Ovary (tissue), 9 donors: ENCODE measurements around the gene RERE. TPM values are rescaled to one million over a fixed set of nuclear protein-coding genes. Genes with fewer than 3 reads are reported as not detected.

Source experiments
- DNase-seq, 5 donors: peaks; one replicate each; pipeline ENCODE4 v3.0.0-alpha.2; 2019 to 2020
- H3K27ac ChIP-seq, 2 donors: fragments of 200-600 bp; one replicate each; pipeline versions ENCODE4 v1.5.1 to v1.8.0; 2019 to 2022
- H3K27me3 ChIP-seq: fragments of 200-600 bp; one replicate; pipeline ENCODE4 v1.8.0; 2022
- H3K36me3 ChIP-seq: fragments of 200-600 bp; sonication (generic); one replicate; pipeline ENCODE4 v1.5.1; 2019
- H3K4me1 ChIP-seq: one replicate; pipeline ENCODE4 v1.8.1; 2013; ENCODE audit warnings: mild to moderate bottlenecking, moderate library complexity; ENCODE audit not compliant: insufficient read depth
- H3K4me3 ChIP-seq: fragments of 200-600 bp; sonication (generic); one replicate; pipeline ENCODE4 v1.5.1; 2017
- H3K9me3 ChIP-seq, 2 donors: fragments of 200-600 bp in 1 of 2; sonication (generic) in 1 of 2; one replicate each; pipeline versions ENCODE4 v1.5.1 to v1.8.1; 2013 to 2019; ENCODE audit warnings: mild to moderate bottlenecking in 1 of 2, moderate library complexity in 1 of 2
- EP300 ChIP-seq: sonication (generic); formaldehyde crosslinking; IDR thresholded peaks from one replicate; pipeline ENCODE4 v1.6.1; 2017; ENCODE audit warnings: antibody characterized with exemption
- POLR2A ChIP-seq: fragments of 450-650 bp; IDR thresholded peaks from one replicate; pipeline ENCODE4 v1.6.1; 2017; ENCODE audit warnings: antibody characterized with exemption, mild to moderate bottlenecking, moderate library complexity
- WGBS, 3 donors: extraction: QIAGEN DNeasy Blood & Tissue Kit in 1 of 3; methylation state at CpG; one replicate each; pipeline versions ENCODE4 v1.1.5 to v1.1.7; 2013 to 2017; 5-methylcytosine and 5-hydroxymethylcytosine counted together
- intact Hi-C, 4 donors: fragments of 100-400 bp; cut with DNase I; formaldehyde crosslinking; loops; one replicate each; pipeline versions ENCODE4 v1.11.0 to v1.15.1; 2022 to 2023
- polyA plus RNA-seq, 2 donors: library from polyadenylated mRNA; stranded (reverse); fragments of 200-250 nt in 1 of 2; fragments of 350-450 nt in 1 of 2; fragmentation: Illumina TruSeq in 1 of 2; extraction: RNeasy Lipid Tissue Mini Kit (QIAGEN cat#74804) in 1 of 2; gene quantifications; one replicate each; pipeline ENCODE4 v1.2.3, GENCODE V29; 2013 to 2014
- total RNA-seq, 7 donors: library from RNA; depleted of rRNA in 2 of 7; stranded (reverse); fragments of >200 nt in 2 of 7; fragmentation: NEBNext Ultra II Directional in 3 of 7; extraction: Animal tissue kit (Norgen Biotek cat#: 25700) in 3 of 7; gene quantifications; one replicate each; pipeline versions ENCODE4 v1.1.0 to v1.2.4, GENCODE V29; 2016 to 2023
- TF ChIP-seq, protein P1 (sequence below), 3 donors: fragments of 450-650 bp in 2 of 3; fragments of 200-600 bp in 1 of 3; IDR thresholded peaks; one replicate each; pipeline versions ENCODE4 v1.5.1 to v1.8.0; 2016 to 2022; ENCODE audit warnings: antibody characterized with exemption in 3 of 3, mild to moderate bottlenecking in 1 of 3
- donor health status: DM: no; HTN: no; CAD: no; lungs with moderate emphysema.
- donor health status: DM: no; HTN: no; CAD: no.
- donor health status: Bipolar disorder and iron deficiency.
- donor health status: DM: yes; HTN: yes; CAD: no.
- donor health status: DM: no; HTN: no; CAD: no.
- donor health status: DM: yes; HTN: yes; CAD: no.

RERE gene
- total and polyA plus RNA-seq, 9 donors: 36.7 to 119 (median 114) TPM

DNA sequence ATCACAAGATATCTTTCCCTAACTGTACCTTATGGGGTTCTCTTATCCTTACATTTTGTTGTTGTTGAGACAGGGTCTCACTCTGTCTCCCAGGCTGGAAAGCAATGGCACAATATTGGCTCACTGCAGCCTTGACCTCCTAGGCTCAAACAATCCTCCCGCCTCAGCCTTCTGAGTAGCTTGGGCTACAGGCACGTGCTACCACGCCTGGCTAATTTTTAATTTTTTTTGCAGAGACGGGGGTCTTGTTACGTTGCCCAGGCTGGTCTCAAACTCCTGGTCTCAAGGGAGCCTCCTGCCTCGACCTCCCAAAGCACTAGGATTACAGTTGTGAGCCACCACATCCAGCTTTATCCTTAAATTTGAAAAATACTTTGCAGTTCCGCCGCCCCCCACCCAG is 10.4 kb downstream of the RERE start:
- Histone ChIP-seq H3K4me1 (no peaks in the 10 kb centered on the region), H3K36me3 (no peaks in the 10 kb centered on the region)
- intact Hi-C loops: no loop called here

DNA sequence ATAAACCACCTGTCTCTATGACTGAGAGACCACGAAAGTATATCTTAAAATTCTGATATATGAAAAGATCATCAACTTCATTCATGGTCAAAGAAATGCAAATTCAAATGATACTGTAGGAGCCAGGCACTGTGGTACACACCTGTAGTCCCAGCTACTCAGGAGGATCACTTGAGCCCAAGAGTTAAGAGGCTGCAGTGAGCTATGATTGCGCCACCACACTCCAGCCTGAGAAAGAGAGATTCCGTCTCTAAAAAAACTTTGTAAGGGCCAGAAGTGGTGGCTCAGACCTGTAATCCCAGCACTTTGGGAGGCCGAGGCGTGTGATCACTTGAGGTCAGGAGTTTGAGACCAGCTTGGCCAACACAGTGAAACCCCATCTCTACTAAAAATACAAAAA is 17.0 kb downstream of the RERE start:
- Histone ChIP-seq H3K27ac (no peak overlapping the region), H3K9me3 (no peaks in the 10 kb centered on the region), H3K4me1 (no peaks in the 10 kb centered on the region), H3K4me3 (no peak overlapping the region), H3K36me3 (no peaks in the 10 kb centered on the region), H3K27me3 (no peaks in the 10 kb centered on the region)
- no peak for DNase-seq
- TF ChIP-seq, protein P1, sequence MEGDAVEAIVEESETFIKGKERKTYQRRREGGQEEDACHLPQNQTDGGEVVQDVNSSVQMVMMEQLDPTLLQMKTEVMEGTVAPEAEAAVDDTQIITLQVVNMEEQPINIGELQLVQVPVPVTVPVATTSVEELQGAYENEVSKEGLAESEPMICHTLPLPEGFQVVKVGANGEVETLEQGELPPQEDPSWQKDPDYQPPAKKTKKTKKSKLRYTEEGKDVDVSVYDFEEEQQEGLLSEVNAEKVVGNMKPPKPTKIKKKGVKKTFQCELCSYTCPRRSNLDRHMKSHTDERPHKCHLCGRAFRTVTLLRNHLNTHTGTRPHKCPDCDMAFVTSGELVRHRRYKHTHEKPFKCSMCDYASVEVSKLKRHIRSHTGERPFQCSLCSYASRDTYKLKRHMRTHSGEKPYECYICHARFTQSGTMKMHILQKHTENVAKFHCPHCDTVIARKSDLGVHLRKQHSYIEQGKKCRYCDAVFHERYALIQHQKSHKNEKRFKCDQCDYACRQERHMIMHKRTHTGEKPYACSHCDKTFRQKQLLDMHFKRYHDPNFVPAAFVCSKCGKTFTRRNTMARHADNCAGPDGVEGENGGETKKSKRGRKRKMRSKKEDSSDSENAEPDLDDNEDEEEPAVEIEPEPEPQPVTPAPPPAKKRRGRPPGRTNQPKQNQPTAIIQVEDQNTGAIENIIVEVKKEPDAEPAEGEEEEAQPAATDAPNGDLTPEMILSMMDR (IDR thresholded peaks at IDR 0.05): no peak
- TF ChIP-seq EP300 (no peak), POLR2A (no peak)
- WGBS, 3 donors: 92 to 94% (median 94%) methylated on average over 5 of the region's 5 CpGs
- intact Hi-C loops: no loop called here

More for the DNA sequence above, 10.4 kb downstream of the RERE start:
- H3K9me3 ChIP-seq: no peaks in the 10 kb centered on the region
- no peaks in the 10 kb centered on the region for H3K27me3 ChIP-seq
- no peak overlapping the region for H3K27ac ChIP-seq
- no peak for DNase-seq
- WGBS, 3 donors: 82 to 87% (median 86%) methylated on average over 8 of the region's 8 CpGs
- H3K4me3 ChIP-seq: no peak overlapping the region
- no peak for TF ChIP-seq POLR2A
- TF ChIP-seq, protein P1 (IDR thresholded peaks at IDR 0.05): no peak
- no peak for TF ChIP-seq EP300

DNA sequence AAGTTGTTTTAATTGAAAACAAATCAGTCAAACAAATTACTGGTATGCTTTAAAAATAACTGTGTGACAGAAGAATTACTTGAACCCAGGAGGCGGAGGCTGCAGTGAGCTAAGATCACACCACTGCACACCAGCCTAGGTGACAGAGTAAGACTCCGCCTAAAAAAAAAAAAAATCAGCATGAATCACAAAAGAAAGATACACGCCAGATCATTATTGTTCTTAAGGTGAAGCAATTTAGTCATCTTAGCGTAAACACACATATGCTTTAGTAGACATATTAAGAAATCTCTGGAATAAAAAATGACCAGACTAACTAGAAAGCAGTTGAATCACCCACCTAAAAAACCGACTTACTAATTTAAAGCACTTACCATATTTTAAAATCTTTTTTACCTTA is 20.2 kb downstream of the RERE start:
- Histone ChIP-seq H3K4me3 (no peak overlapping the region), H3K4me1 (no peaks in the 10 kb centered on the region), H3K27me3 (no peaks in the 10 kb centered on the region), H3K27ac (no peak overlapping the region), H3K9me3 (no peaks in the 10 kb centered on the region), H3K36me3 (no peaks in the 10 kb centered on the region)
- intact Hi-C loops: no loop called here
- WGBS, 3 donors: 91 to 93% (median 92%) methylated on average over 5 of the region's 5 CpGs
- no peak for DNase-seq
- TF ChIP-seq, protein P1 (IDR thresholded peaks at IDR 0.05): no peak
- TF ChIP-seq EP300 (no peak), POLR2A (no peak)

DNA sequence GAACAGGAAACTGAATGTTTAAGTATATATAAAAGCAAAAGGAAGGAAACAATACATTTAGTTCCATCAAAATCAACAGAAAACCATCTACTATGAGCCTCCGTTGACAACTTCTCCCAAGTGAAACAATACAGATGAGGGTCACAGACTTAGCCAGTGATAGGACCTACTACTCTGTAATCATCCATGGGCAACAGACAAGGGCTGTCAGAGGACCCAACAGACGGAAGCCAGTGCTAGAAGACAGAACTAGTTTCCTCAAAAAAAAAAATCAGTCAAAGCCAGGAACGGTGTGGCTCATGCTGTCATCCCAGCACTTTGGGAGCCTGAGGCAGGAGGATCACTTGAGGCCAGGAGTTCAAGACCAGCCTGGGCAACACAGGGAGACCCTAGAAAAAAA is 20.6 kb downstream of the RERE start:
- Histone ChIP-seq H3K27me3 (no peaks in the 10 kb centered on the region), H3K4me1 (no peaks in the 10 kb centered on the region), H3K9me3 (no peaks in the 10 kb centered on the region), H3K27ac (no peak overlapping the region), H3K4me3 (no peak overlapping the region), H3K36me3 (no peaks in the 10 kb centered on the region)
- intact Hi-C loops: no loop called here
- DNase-seq: no peak
- 56 to 75% (median 61%) methylated on average over 3 of the region's 3 CpGs for WGBS, 3 donors
- TF ChIP-seq, protein P1 (IDR thresholded peaks at IDR 0.05): no peak
- TF ChIP-seq POLR2A (no peak), EP300 (no peak)
